K562 (cell line): Measurements from ENCODE around the gene ZNF318. TPM values are rescaled to one million over a fixed set of nuclear protein-coding genes. Genes with fewer than 3 reads are reported as not detected.

ENCODE experiments used
- BMI1 ChIP-seq: fragments of 150-350 bp; IDR thresholded peaks from 2 replicates; pipeline ENCODE4 v1.6.1; 2014; ENCODE audit warnings: low read length
- E2F6 ChIP-seq, 2 experiments: IDR thresholded peaks; 2 replicates each; pipeline ENCODE4 v1.6.1; 2011; ENCODE audit warnings: borderline replicate concordance in 1 of 2, control low read depth in 1 of 2, low read depth in 1 of 2, low read length in 1 of 2, mild to moderate bottlenecking in 1 of 2, mixed read lengths in 1 of 2, moderate library complexity in 1 of 2; ENCODE audit not compliant: insufficient read depth in 1 of 2, insufficient read length in 1 of 2, poor library complexity in 1 of 2, severe bottlenecking in 1 of 2; ENCODE audit errors: extremely low read depth in 1 of 2
- FOXK1 ChIP-seq: sonication (generic); formaldehyde crosslinking; IDR thresholded peaks from 2 replicates; pipeline ENCODE4 v1.8.0; 2022; ENCODE audit warnings: missing genetic modification reagents, mild to moderate bottlenecking, borderline replicate concordance
- GTF2F1 ChIP-seq: IDR thresholded peaks from 2 replicates; pipeline ENCODE4 v1.6.1; 2011; ENCODE audit warnings: low read depth, low read length, improper control_type of control experiment
- KLF1 ChIP-seq: fragments of 450-650 bp; IDR thresholded peaks from 2 replicates; pipeline ENCODE4 v1.6.1; 2016; ENCODE audit warnings: missing genetic modification characterization, missing compliant biosample characterization
- NFIX ChIP-seq: fragments of 250-450 bp; sonication (Bioruptor Pico); IDR thresholded peaks from 2 replicates; pipeline ENCODE4 v1.4.0; 2020; ENCODE audit warnings: low read depth, mild to moderate bottlenecking, moderate library complexity
- OTX1 ChIP-seq: fragments of 450-650 bp; formaldehyde crosslinking; IDR thresholded peaks from 2 replicates; pipeline ENCODE4 v1.4.0; 2022; ENCODE audit warnings: mild to moderate bottlenecking
- POLR3A ChIP-seq: IDR thresholded peaks from 2 replicates; pipeline ENCODE4 v1.6.1; 2011; ENCODE audit warnings: borderline replicate concordance, mild to moderate bottlenecking, moderate library complexity; ENCODE audit not compliant: insufficient read length, insufficient read depth; ENCODE audit errors: extremely low read depth
- REST ChIP-seq, 2 experiments: fragments of 450-650 bp; formaldehyde crosslinking in 1 of 2; IDR thresholded peaks; 2 replicates each; pipeline versions ENCODE4 v1.4.0 to v1.6.1; 2014 to 2020; ENCODE audit warnings: mild to moderate bottlenecking in 2 of 2, borderline replicate concordance in 1 of 2, low read depth in 1 of 2
- SREBF1 ChIP-seq: fragments of 150-350 bp; IDR thresholded peaks from 2 replicates; pipeline ENCODE4 v1.6.1; 2014; ENCODE audit warnings: antibody characterized with exemption, low read depth, low read length, borderline replicate concordance
- TCF7L2 ChIP-seq: fragments of 150-350 bp; IDR thresholded peaks from 2 replicates; pipeline ENCODE4 v1.6.1; 2016; ENCODE audit warnings: low read depth, mild to moderate bottlenecking, low read length, moderate library complexity
- TOE1 ChIP-seq, 2 experiments: fragments of 450-650 bp in 1 of 2; sonication (generic) in 1 of 2; formaldehyde crosslinking in 1 of 2; IDR thresholded peaks; 2 replicates each; pipeline versions ENCODE4 v1.7.1 to v1.8.0; 2016 to 2022; ENCODE audit warnings: borderline replicate concordance in 2 of 2, mild to moderate bottlenecking in 2 of 2, antibody characterized with exemption in 1 of 2, inconsistent platforms in 1 of 2, low read depth in 1 of 2, missing genetic modification reagents in 1 of 2, moderate library complexity in 1 of 2
- ZC3H4 ChIP-seq: sonication (generic); formaldehyde crosslinking; IDR thresholded peaks from 2 replicates; pipeline ENCODE4 v1.9.0; 2021; ENCODE audit warnings: missing genetic modification reagents, borderline replicate concordance
- ZFP36 ChIP-seq: fragments of 150-350 bp; IDR thresholded peaks from 2 replicates; pipeline ENCODE4 v1.6.1; 2018; ENCODE audit warnings: low read length, low read depth; ENCODE audit not compliant: partially characterized antibody
- ZNF232 ChIP-seq: sonication (generic); formaldehyde crosslinking; IDR thresholded peaks from 2 replicates; pipeline ENCODE4 v1.8.0; 2022; ENCODE audit warnings: mild to moderate bottlenecking, missing genetic modification reagents
- ZNF583 ChIP-seq: fragments of 250-450 bp; sonication (Bioruptor Pico); IDR thresholded peaks from 2 replicates; pipeline ENCODE4 v1.4.0; 2020
- polyA plus RNA-seq, 8 experiments: library from polyadenylated mRNA; depleted of rRNA in 4 of 8; stranded (reverse) in 5 of 8; unstranded in 3 of 8; fragments of >200 nt; fragmentation: Nextera tagmentation in 2 of 8; fragmentation: Illumina TruSeq in 1 of 8; extraction: Ambion mirVana in 2 of 8; extraction: Trizol in 1 of 8; gene quantifications; 2 replicates each; pipeline versions ENCODE4 v1.2.1 to v1.2.3, GENCODE V29; 2011 to 2014; ENCODE audit warnings: inconsistent platforms in 1 of 8, missing spikeins in 1 of 8
- total RNA-seq, 7 experiments: library from RNA; depleted of rRNA in 6 of 7; stranded (reverse); fragments of >200 nt in 6 of 7; fragmentation: Illumina TruSeq in 2 of 7; extraction: Trizol in 2 of 7; gene quantifications; 2 replicates each; pipeline versions ENCODE4 v1.2.1 to v1.2.3, GENCODE V29; 2011 to 2021; ENCODE audit warnings: low replicate concordance in 1 of 7

ZNF318 gene
- total and polyA plus RNA-seq, 9 of the 15 experiments (the other 6 are each of a cell fraction or from before 2014, with no cell fraction given): 3.2 to 19.0 (median 9.2) TPM

GRCh38 chr6:43368259-43369160 lies 937 bp downstream of the ZNF318 start (continued):
- no peak for TF ChIP-seq REST (IDR thresholded peaks at IDR 0.05; ENCODE audit: borderline replicate concordance)
- no peak for TF ChIP-seq REST (CRISPR knock-in tag; IDR thresholded peaks at IDR 0.05; ENCODE audit: low read depth)
- TF ChIP-seq TOE1 (IDR thresholded peaks at IDR 0.05; ENCODE audit: borderline replicate concordance): no peak
- TF ChIP-seq TOE1 (CRISPR knock-in tag; IDR thresholded peaks at IDR 0.05; ENCODE audit: borderline replicate concordance, low read depth): 0 out of 2 replicates have a peak, but pooled peaks have one; percentile 30
- TF ChIP-seq E2F6 (IDR thresholded peaks at IDR 0.05; ENCODE audit: borderline replicate concordance in 1 of 2, extremely low read depth in 1 of 2, insufficient read depth in 1 of 2, insufficient read length in 1 of 2, low read depth in 1 of 2, low read length in 1 of 2, poor library complexity in 1 of 2, severe bottlenecking in 1 of 2): peak in 1 of 2 experiments; percentile 51
- no peak for TF ChIP-seq ZNF583
- peak; percentile 45; the same call in 1 of the 2 replicates for TF ChIP-seq ZNF232
- no peak for TF ChIP-seq OTX1 (CRISPR knock-in tag)
- TF ChIP-seq POLR3A: no peak
- TF ChIP-seq SREBF1: no peak
- TF ChIP-seq TCF7L2: no peak
- no peak for TF ChIP-seq BMI1
- TF ChIP-seq ZFP36: no peak
- 0 out of 2 replicates have a peak, but pooled peaks have one; percentile 12 for TF ChIP-seq FOXK1 (CRISPR knock-in tag)
- TF ChIP-seq NFIX (CRISPR knock-in tag): no peak
- TF ChIP-seq KLF1 (tag): no peak
- TF ChIP-seq GTF2F1: no peak
- no peak for TF ChIP-seq ZC3H4 (CRISPR knock-in tag)
